Kidney (tissue), 14 donors: Measurements from ENCODE around the gene AAGAB. TPM values are rescaled to one million over a fixed set of nuclear protein-coding genes. Genes with fewer than 3 reads are reported as not detected.

Experiments used
- DNase-seq, 5 donors: peaks; one replicate each; pipeline ENCODE4 v3.0.0-alpha.2; 2013 to 2020
- FAIRE-seq: peaks from 2 replicates; lab custom pipeline; 2012; peaks lifted over from hg19 to GRCh38; lab: Jason Lieb, UNC
- H3K27ac ChIP-seq, 2 donors: one replicate each; pipeline ENCODE4 v1.7.0; 2013; ENCODE audit warnings: low read depth in 2 of 2, low read length in 2 of 2, inconsistent platforms in 1 of 2
- H3K27me3 ChIP-seq: one replicate; pipeline ENCODE4 v1.7.1; 2013; ENCODE audit warnings: low read length, inconsistent platforms; ENCODE audit not compliant: control insufficient read depth, insufficient read depth
- H3K36me3 ChIP-seq, 3 donors: one replicate each; pipeline versions ENCODE4 v1.7.0 to v1.7.1; 2013; ENCODE audit warnings: low read length in 3 of 3, control low read depth in 1 of 3, inconsistent platforms in 1 of 3; ENCODE audit not compliant: insufficient read depth in 3 of 3, control insufficient read depth in 2 of 3
- H3K4me1 ChIP-seq, 3 donors: one replicate each; pipeline versions ENCODE4 v1.7.0 to v1.7.1; 2013; ENCODE audit warnings: low read length in 3 of 3, inconsistent platforms in 1 of 3, low read depth in 1 of 3; ENCODE audit not compliant: control insufficient read depth in 2 of 3, insufficient read depth in 2 of 3
- H3K4me3 ChIP-seq, 3 donors: one replicate each; pipeline versions ENCODE4 v1.7.0 to v1.8.1; 2013; ENCODE audit warnings: low read length in 3 of 3, control low read depth in 1 of 3, inconsistent platforms in 1 of 3
- H3K9ac ChIP-seq, 3 donors: one replicate each; pipeline versions ENCODE4 v1.7.0 to v1.7.1; 2013; ENCODE audit warnings: low read length in 3 of 3, control low read depth in 1 of 3, inconsistent platforms in 1 of 3
- H3K9me3 ChIP-seq, 3 donors: one replicate each; pipeline versions ENCODE4 v1.7.0 to v1.7.1; 2013; ENCODE audit warnings: low read length in 3 of 3, control low read depth in 1 of 3, inconsistent platforms in 1 of 3; ENCODE audit not compliant: control insufficient read depth in 2 of 3, insufficient read depth in 1 of 3
- intact Hi-C: fragments of 100-400 bp; cut with DNase I; formaldehyde crosslinking; loops from one replicate; pipeline ENCODE4 v1.11.1; 2022
- polyA plus RNA-seq: library from polyadenylated mRNA; stranded (reverse); fragments of 350-450 nt; fragmentation: Illumina TruSeq; extraction: RNeasy Lipid Tissue Mini Kit (QIAGEN cat#74804); gene quantifications from one replicate; pipeline ENCODE4 v1.2.3, GENCODE V29; 2014; ENCODE audit warnings: low read depth, low replicate concordance; ENCODE audit not compliant: insufficient read depth
- total RNA-seq: library from RNA; stranded (reverse); fragmentation: NEBNext Ultra II Directional; extraction: Animal tissue kit (Norgen Biotek cat#: 25700); gene quantifications from one replicate; pipeline ENCODE4 v1.2.1, GENCODE V29; 2021
- TF ChIP-seq, protein P1 (sequence below): IDR thresholded peaks from 3 replicates; pipeline ENCODE4 v1.5.1; 2012; ENCODE audit warnings: mild to moderate bottlenecking, moderate library complexity, borderline replicate concordance; ENCODE audit not compliant: insufficient read depth; ENCODE audit errors: extremely low read depth
- donor health status: control.
- donor health status: control.
- donor health status: control.
- donor health status: control.
- donor health status: control.
- donor health status: DM: yes; HTN: yes; CAD: no.
- donor health status: Normal renal cell carcinoma (clear cell type).

Gene AAGAB
- total and polyA plus RNA-seq, 2 donors from 2014 or later, result 40.7 to 44.0 TPM

DNA sequence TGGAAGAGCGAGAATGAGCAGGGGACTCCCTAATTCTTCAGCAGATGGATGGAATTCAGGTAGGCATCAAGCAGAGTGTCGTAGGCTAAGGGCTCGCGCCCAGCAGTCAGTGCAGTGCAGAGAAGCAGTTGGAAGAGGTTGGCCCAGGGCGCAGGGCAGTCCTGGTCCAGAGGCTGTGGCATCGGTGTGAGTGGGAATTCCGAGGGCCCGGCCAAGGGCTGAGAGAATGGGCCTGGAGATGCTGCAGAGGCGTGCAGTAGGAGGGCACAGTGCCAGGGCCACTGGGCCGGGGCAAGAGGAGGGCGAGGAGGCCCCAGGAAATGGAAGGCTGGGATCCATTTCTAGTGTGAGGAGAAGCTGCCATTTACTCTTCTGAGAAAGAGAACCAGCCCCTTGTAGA is 74.4 kb downstream of the AAGAB start:
- intact Hi-C loops, result no loop called here
- DNase-seq, result no peak

DNA sequence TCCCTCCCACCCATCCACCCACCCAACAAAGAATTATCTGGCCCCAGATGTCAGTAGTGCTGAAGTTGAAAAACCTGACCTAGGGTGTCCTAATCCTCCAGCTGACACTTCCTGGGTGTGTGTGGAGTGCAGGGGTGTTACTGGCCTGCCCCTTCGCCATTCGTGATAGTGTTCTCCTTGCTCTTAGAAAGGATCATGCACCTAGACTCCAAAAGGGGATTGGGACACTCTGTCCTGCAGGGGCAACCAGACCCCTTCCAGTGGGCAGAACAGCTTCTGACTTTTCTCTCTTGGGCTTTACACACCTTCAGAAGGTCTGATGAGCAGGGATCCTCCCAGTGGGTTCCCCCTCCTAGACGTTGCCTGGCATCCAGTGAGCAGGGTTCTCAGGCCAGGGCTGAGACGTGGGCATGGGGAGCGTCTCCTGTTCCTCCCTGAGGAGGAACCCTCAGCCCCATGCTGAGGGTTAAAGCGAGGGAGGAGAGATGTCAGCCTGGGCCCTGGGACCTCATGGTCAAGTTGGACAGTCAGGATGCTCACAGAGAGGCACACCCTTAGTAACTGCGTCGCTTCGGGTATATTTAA is 75.0 kb downstream of the AAGAB start:
- H3K4me3 ChIP-seq, result no peak overlapping the region
- no peaks in the 10 kb centered on the region for H3K9me3 ChIP-seq
- H3K27me3 ChIP-seq, result no peaks in the 10 kb centered on the region
- TF ChIP-seq, protein P1, sequence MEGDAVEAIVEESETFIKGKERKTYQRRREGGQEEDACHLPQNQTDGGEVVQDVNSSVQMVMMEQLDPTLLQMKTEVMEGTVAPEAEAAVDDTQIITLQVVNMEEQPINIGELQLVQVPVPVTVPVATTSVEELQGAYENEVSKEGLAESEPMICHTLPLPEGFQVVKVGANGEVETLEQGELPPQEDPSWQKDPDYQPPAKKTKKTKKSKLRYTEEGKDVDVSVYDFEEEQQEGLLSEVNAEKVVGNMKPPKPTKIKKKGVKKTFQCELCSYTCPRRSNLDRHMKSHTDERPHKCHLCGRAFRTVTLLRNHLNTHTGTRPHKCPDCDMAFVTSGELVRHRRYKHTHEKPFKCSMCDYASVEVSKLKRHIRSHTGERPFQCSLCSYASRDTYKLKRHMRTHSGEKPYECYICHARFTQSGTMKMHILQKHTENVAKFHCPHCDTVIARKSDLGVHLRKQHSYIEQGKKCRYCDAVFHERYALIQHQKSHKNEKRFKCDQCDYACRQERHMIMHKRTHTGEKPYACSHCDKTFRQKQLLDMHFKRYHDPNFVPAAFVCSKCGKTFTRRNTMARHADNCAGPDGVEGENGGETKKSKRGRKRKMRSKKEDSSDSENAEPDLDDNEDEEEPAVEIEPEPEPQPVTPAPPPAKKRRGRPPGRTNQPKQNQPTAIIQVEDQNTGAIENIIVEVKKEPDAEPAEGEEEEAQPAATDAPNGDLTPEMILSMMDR, result no peak
- FAIRE-seq (no peak), DNase-seq (no peak)
- intact Hi-C loops, result no loop called here
- H3K27ac ChIP-seq, result no peak overlapping the region
- H3K4me1 ChIP-seq, result peaks cover 0 to 14% (median 7%) of the 10 kb centered on the region in 3 donors
- peaks cover 0 to 39% (median 0%) of the 10 kb centered on the region in 3 donors for H3K36me3 ChIP-seq
- no peak overlapping the region for H3K9ac ChIP-seq

More for the DNA sequence above, 74.4 kb downstream of the AAGAB start:
- TF ChIP-seq, protein P1, result no peak
- Histone ChIP-seq H3K36me3 (peaks cover 2 to 40% (median 4%) of the 10 kb centered on the region in 3 donors), H3K4me3 (no peak overlapping the region), H3K4me1 (peaks cover 0 to 13% (median 7%) of the 10 kb centered on the region in 3 donors), H3K9me3 (no peaks in the 10 kb centered on the region), H3K27ac (no peak overlapping the region), H3K9ac (no peak overlapping the region), H3K27me3 (no peaks in the 10 kb centered on the region)
- no peak for FAIRE-seq

DNA sequence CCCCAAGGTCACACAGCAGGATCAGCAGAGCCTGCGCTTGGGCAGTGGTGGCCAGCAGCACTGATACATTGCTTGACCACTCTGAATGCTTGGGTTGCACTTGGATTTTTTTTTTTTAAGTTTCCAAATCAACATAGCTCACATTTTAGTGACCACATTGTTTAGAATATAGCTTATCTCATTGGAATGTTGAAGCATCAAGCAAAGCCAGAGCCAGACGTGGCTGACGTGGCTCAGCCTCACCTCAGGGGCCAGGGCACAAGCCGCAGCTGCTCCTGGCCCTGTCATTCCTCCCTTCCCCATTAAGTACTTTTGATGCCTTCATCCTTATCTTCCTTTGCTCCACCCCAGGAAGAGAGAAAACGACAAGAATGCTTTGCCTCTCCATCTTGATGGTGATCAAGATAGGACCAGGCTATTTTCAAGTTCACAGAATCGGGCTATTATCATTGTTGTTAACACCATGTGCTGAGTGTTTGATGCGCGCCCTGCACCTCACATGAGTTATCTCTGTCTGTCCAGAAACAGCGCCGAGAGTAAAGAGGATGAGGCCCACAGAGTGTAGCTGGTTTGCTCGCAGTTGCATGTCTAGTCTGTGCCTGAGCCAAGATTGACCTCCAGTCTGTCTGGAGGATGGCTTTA is 75.8 kb downstream of the AAGAB start:
- Histone ChIP-seq H3K9ac (no peak overlapping the region), H3K4me3 (no peak overlapping the region), H3K36me3 (peaks cover 0 to 40% (median 0%) of the 10 kb centered on the region in 3 donors), H3K9me3 (no peaks in the 10 kb centered on the region), H3K4me1 (peaks cover 0 to 14% (median 7%) of the 10 kb centered on the region in 3 donors), H3K27ac (no peak overlapping the region), H3K27me3 (no peaks in the 10 kb centered on the region)
- intact Hi-C loops, result no loop called here
- TF ChIP-seq, protein P1, result no peak
- FAIRE-seq (no peak), DNase-seq (peak in 1 of 5 donors; percentile 47)
